ENCODE data around the gene DCT.
"Not testable (repeated sequence)": the region's sequence is repeated elsewhere in the genome, so short reads cannot be mapped to it uniquely, and the experiment has no call there.

The DCT gene

DNA sequence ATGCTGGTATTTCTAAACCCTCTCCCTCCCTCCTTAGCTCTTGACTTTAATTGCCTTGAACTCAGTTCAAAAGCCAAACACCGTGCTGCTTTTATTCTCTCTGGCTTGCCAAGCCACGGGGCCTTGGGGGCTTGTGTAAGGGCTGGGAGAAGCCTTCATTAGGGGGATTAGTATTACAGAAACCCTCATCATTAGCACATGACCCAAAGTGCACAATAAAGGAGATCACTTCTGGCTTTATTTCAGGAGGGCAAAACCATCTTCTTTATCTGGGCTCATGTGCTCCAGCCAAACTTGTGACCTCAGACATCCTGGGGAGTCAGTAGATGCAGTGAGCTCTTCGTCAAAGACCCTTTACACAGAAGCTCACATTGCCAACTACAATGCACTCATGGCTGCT, at the start of gene DCT:
Gene DCT, minus strand, starts transcription at position 67 of the 400 bp plus-strand sequence. CDS start 427 bp downstream, outside the sequence.
- DNase-seq (ENCODE audit: extremely low read depth in 1 of 2, low read depth in 1 of 2): no peak

DNA sequence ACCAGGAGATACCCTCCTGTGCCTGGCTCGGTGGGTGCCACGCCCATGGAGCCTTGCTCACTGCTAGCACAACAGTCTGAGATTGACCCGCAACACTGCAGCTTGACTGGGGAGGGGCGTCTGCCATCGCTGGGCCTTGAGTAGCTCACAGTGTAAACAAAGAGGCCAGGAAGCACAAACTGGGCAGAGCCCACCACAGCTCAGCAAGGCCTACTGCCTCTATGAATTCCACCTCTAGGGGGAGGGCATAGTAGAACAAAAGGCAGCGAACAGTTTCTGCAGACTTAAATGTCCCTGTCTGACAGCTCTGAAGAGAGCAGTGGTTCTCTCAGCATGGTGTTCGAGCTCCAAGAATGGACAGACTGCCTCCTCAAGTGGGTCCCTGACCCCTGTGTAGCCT, 47.5 kb upstream of the DCT start:
- DNase-seq (ENCODE audit: extremely low read depth in 1 of 2, low read depth in 1 of 2): not testable (repeated sequence)

DNA sequence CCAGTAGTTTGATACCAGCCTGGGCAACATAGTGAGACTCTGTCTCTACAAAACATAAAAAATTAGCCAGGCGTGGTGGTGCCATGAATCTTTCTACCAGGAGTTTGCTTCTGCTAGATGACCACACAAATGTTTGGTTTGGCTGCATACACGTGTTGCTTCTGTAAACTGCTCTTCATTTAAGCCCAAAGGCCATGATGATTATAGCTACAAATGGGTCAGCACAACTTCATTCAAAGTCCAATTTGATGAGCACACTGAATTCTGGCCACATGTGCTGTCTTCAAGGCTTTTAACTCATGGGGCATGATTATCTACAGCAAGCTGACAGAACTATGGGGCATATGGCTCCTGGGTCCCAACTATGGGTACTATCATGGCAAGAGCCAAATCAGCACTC, 46.3 kb upstream of the DCT start:
- no peak for DNase-seq (ENCODE audit: extremely low read depth in 1 of 2, low read depth in 1 of 2)

DNA sequence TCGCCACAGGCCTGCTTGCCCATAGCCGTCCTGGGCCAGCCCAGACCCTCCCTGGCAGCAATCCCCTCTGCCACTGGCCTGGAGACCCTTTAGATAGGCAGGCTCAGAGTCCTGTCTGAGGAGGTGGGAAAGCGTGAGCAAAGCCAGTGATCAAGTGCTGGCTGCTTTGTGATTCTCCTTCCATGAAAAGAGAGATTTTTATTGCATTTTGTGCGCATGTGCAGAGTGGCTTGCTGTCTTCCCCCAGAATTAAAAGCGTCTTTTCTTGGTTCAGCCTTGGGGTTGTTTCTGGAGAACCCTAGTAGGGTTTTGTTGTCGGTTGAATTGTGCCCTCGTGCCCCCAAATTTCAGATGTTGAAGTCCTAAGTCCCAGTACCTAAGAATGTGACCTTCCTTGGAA, 44.9 kb upstream of the DCT start:
- DNase-seq (ENCODE audit: extremely low read depth in 1 of 2, low read depth in 1 of 2): no peak

DNA sequence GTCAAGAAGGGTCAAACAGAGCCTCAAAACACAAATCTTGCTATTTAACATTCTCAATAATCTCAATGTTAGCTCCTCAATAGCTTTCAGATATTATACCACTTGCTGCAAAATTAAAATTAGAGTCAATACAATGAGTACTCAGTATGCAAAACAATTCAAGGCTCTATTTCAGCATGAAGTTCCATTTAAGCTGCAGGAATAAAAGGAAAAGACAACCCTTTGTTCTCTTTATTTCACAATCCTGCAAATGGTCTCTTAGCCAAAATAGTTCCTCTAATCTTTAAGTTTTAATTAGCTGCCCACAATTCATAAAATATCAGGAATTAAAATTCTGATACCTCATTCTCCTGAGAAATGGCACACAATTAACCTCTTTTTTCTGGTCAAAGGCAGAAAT, 40.5 kb upstream of the DCT start:
- DNase-seq (ENCODE audit: extremely low read depth in 1 of 2, low read depth in 1 of 2): no peak

DNA sequence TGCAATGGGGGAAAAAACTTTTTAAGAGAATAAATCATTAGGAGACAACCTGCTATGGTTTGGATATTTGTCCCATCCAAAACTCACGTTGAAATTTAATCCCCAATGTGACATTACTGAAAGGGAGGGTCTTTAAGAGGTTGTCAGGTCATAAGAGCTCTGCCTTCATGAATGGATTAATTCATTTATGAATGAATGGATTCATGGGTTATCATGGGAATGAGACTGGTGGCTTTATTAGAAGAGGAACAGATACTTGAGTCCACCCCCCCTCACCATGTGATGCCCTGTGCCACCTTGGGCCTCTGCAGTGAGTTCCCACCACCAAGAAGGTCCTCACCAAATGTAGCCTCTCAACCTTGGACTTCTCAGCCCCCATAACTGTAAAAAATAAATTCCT, 37.0 kb upstream of the DCT start:
- no peak for DNase-seq (ENCODE audit: extremely low read depth in 1 of 2, low read depth in 1 of 2)

DNA sequence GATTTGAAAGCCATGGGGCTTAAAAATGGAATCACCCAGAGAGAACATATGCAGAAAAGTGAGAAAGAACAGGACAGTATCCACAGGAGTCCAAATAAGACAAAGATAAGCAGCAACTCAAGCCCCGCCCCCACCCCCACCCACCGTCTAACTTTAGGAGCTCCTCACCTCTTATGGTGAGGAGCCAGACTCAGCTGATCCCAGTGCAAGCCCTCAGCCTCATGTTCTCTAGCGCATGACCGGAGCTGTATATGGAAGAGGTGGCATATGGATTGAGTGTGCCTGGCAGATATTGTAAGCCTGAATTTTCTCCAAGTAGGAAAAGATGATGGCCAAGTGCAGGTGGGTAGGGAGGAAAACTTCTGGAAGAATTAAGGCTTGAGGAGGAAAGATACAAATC, 36.4 kb upstream of the DCT start:
- no peak for DNase-seq (ENCODE audit: extremely low read depth in 1 of 2, low read depth in 1 of 2)

DNA sequence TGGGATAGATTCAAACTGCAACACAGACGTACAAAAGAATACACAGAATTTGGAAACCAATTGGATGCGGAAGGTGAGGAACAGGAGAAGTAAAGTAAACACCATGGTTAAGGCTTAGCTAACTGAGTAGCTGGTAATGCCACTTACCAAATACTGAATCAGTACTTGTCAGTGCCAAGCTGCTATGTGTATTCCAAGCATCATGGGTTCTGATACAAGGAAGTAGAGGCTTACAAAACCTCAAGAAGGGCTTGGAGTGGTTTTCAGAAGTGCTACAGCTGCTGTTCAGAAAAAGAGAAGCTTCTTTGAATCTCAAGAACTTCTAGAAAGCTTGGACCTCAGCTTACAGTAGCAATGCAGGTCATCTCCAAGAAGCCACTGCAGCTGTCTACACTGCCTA, 35.9 kb upstream of the DCT start:
- no peak for DNase-seq (ENCODE audit: extremely low read depth in 1 of 2, low read depth in 1 of 2)

DNA sequence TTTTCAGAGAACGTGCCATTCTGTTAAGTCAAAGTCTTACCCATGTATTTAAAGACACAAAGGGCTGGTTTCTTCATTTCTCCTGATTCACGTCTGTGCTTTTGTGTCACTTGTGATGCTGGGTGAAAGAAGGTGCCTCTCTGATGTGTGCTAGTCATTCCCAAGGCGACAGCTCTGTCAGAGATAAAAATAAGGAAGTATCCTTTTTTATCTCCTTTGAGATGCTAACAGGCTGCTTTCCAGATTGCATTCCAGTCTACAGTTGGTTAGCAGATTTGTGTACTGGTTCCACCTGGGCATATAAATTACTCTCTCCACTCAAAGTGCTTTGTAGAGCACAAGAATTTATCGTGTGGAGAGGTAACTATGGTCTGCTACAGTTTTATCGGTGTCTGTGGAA, 33.5 kb upstream of the DCT start:
- DNase-seq (ENCODE audit: extremely low read depth in 1 of 2, low read depth in 1 of 2): no peak

DNA sequence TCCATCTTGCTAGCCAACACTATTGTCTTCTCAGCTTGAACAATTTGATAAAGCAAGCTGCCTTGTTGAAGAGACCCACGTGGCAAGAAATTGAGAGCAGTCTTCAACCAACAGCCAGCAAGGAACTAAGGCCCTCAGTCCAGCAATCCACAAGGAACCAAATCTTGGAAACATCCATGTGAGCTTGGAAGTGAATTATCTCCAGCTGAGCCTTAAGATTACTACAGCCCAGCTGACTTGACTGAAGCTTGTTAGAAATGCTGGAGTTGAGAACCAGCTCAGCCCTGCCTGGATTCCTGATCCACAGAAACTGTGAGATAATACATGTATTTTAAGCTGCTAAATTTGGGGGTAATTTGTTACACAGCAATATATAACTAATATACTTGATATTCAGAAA, 26.2 kb upstream of the DCT start:
- DNase-seq (ENCODE audit: extremely low read depth in 1 of 2, low read depth in 1 of 2): no peak

DNA sequence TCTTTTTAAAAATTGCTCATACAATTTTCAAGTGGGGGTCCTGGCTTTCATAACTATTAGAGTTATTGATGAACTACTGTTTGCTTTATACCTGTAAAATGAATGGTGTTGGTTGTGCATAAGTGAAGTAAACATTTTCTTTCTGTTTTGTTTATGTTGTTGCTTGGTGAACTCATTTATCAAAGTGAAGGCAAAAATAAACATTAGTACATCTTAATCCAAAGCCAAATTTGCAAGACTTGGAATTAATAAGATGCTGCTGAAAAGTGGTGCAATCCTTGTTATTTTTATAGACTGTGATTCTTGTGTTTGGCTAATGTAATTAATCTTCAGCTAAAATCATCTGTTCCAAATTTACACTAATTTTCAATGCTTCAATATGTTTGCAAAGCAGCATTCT, 24.4 kb upstream of the DCT start:
- no peak for DNase-seq (ENCODE audit: extremely low read depth in 1 of 2, low read depth in 1 of 2)

DNA sequence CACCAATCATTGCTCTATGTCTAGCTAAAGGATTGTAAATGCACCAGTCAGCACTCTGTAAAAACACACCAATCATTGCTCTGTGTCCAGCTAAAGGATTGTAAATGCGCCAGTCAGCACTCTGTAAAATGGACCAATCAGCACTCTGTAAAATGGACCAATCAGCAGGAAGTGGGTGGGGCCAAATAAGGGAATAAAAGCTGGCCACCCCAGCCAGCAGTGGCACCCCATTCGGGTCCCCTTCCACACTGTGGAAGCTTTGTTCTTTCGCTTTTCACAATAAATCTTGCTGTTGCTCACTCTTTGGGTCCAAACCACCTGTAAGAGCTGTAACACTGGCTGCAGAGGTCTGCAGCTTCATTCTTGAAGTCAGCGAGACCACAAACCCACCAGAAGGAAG, 19.3 kb upstream of the DCT start:
- not testable (repeated sequence) for DNase-seq (ENCODE audit: extremely low read depth in 1 of 2, low read depth in 1 of 2)

DNA sequence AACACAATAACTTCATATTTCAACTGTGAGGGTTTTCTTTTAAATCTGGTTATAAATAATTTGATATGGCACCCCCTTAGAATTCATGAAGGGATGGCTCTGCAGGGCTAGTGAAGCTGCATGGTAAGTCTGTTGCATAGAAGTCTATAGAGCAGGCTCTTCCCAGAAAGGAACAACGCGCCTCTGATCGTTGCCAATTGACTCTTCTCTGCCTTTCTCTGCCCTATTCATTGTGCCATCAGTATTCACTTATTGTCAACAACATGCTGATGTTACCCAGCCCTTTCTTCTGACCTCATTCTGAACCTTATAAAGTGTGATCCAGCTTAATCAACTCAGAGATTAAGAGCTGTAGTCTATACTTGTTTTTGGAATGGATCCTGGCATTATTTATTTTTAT, 16.3 kb upstream of the DCT start:
- no peak for DNase-seq (ENCODE audit: extremely low read depth in 1 of 2, low read depth in 1 of 2)

DNA sequence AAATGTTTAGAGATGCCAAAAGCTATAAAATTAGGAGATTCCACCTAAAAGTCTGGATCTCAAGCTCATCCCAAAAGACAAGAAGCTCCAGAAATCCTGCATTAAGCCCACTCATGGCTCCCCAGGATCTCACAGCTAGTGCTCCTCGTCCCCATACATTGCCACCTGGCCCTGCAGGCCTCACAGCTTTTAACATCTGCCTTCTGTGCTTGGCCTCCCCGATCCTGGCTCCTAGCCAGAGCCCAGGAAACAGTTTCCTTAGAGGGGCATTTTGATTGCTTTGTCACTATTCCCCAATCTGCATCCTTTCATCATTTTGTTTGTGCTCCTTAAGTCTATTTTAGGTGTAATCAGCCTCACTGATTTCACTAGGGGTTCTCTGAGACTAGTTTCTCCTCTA, 14.5 kb upstream of the DCT start:
- DNase-seq (ENCODE audit: extremely low read depth in 1 of 2, low read depth in 1 of 2): no peak

DNA sequence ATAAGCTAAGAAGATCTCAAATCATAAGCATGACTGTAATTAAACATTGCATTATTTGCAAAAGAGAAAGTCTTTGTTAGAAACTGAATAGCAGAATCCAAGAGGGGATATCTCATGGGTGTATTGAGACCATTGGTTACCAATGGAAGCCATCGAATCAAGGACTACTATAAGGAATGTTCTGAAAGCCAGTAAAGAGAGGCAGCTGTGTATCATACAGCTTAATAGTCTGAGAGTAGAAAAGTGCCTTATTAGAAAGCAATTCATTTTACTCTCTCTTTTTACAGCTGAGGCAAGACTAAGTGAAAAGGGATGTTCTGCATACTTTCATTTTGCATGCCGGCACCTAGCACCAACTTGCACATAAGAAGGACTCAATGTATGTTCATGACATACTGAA, 7.6 kb upstream of the DCT start:
- DNase-seq (ENCODE audit: extremely low read depth in 1 of 2, low read depth in 1 of 2): no peak

DNA sequence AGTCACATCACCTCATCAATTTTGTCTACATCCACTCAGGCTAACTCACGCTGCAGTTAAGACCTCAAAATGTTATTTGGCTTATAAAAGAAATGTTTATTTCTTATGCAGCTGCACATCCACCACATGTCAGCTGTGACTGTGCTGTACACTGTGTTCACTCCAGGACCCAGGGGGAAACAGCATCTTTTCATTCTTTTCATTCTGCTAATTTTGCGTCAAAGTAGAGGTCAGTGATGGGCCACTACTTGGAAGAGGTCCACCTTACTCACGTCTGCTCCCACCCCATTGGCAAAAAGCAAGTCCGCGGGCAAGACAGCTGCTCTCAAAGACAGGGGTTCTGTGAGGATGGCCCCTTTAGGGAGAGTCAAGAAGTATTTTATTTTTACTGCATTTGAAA, 4.5 kb upstream of the DCT start:
- no peak for DNase-seq (ENCODE audit: extremely low read depth in 1 of 2, low read depth in 1 of 2)

DNA sequence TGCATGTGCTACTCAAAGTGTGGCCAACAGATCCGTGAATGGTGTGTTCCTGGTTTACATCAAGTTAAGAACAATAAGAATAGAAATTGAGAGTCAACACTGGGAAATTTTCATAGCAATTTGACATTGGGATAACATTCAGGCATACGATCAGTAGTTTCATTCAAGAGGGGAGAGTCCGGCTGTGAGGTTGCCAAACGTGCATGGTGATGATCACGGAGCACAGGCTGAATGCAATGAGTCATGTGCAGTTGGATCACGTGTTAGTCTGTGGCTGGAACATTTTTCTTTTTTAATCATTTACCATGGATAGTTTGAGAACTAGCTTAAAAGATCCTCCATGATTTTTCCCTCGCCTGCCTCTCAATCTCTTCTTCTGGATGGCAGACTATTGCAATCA, 2.5 kb upstream of the DCT start:
- DNase-seq (ENCODE audit: extremely low read depth in 1 of 2, low read depth in 1 of 2): no peak

DNA sequence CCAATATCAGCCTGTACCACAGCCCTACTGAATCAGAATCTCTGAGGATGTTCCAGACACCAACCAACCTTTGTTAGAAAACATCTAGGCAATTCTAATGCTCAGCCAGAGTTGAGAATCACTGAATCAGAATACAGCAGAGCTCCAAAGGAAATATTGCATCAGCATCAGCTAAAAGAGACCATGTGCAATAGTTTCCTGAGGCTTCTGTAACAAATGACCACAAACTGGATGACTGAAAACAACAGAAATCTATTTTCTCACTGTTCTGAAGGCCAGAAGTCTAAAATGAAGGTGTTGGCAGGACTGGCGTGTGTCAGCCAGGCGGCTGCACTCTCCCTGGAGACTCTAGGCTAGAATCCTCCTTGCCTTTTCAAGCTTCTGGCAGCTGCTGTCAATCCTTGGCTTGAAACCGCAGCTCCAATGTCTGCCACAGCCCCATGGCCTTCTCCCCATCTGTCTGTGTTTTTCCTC, 1.2 kb upstream of the DCT start:
- no peak for DNase-seq (ENCODE audit: extremely low read depth in 1 of 2, low read depth in 1 of 2)

DNA sequence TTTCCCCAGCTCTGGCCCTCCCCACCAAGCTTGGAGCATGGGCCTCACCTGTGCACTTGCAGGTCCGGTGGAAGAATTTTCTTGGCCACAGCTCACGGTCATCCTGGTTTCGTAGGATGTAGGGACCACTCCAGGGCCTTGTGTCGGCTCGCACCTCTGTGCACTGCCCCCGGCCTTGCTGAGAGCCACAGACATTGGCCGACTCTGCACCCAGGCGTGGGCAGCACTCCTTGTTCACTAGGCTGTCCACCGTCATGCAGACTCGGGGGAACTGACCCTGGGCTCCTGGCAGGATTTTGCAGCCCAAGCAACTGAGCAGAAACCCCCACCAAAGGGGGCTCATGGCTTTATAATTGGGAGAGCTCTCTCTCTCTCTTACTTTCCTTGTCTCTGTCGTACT, 569 bp downstream of the DCT start:
- DNase-seq (ENCODE audit: extremely low read depth in 1 of 2, low read depth in 1 of 2): no peak

DNA sequence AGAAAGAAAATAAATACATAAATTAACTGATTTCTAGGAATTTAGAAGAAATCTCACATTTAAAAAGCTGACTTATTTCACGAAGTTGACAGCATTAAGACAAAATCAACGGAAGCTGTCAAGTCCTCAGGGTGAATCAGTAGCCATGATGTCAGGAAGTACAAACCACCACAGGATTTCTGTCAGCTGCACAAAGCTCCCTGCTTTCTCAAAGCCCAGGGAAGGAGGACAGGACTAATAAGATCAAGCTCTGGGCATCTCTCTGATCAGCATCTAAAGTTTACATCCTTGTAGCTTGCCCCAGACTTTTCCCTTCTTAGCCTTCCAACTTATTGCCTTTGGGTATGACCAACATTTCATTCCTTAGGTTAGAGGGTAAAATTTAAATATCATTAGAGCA, 9.4 kb downstream of the DCT start:
- DNase-seq (ENCODE audit: extremely low read depth in 1 of 2, low read depth in 1 of 2): no peak

DNA sequence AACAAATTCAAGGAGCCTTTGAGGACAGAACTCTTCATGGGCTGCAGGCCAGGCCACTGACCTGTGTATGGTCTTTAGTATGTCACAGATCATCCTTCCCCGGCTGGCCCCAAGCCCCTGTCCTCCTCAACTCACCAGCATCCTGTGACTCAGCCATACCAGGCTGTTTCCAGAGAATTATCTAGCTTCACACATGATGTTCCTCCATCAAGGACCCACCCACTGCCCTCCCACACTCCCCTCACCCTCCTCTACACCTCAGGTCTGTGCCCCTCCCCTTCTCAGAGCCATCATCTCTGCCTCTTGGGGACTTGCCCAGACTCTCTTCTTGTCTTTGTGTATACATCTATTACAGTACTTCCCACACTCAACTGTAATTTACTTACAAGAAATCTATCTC, 14.7 kb downstream of the DCT start:
- DNase-seq (ENCODE audit: extremely low read depth in 1 of 2, low read depth in 1 of 2): no peak

DNA sequence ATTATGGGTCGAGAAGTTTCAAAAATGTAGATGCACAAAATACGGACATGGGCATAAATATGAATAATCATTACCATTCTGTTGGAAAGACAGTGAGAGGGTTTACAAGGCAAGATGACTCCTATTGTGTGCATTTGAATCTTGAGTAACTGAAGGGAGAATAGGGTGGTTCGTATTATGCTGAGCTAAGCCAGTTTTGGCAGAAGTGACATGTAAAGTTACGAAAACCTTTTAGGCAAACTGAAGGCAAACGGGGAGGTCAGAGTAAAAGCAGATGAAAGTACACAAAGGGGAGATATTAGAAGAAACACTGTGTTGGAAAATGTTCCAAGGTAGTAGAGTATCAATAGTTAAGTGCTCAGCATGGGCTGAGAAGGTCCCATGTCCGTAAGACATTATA, 16.8 kb downstream of the DCT start:
- no peak for DNase-seq (ENCODE audit: extremely low read depth in 1 of 2, low read depth in 1 of 2)

DNA sequence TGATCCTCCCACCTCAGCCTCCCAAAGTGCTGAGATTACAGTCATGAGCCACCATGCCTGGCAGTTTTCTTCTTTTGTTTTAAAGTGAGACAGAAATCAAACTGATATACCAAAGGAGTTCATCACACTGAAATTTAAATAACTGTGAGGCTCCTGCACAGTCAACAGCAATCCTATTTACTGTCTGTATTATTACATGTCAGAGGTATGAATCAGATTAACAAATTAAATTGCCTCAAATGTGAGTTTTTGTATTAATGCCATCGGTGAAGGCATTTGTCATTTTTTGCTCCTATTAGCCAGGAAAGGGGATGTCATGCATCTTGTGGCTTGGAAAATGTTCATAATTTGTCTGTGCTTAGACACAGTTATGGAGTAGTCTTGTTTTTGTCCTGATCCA, 20.4 kb downstream of the DCT start:
- no peak for DNase-seq (ENCODE audit: extremely low read depth in 1 of 2, low read depth in 1 of 2)

DNA sequence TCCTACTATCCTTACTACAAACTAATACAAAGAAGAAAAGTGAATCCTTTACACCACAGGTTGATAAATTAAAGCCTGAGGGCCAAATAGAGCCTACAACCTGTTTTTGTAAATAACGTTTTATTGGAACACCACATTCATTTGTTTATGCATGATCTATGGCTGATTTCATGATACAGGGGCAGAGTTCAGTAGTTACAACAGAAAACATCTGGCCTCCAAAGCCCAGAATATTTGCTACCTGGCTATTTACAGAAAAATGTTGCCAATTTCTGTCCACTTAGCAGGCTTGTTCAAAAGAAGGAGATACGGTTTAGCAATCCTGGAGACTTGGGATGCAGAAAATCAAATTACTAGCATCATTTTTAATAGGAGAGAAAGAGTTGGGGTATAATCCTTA, 24.1 kb downstream of the DCT start:
- no peak for DNase-seq (ENCODE audit: extremely low read depth in 1 of 2, low read depth in 1 of 2)
